Measurements from ENCODE around the gene SPAG9. TPM values are rescaled to one million over a fixed set of nuclear protein-coding genes. Genes with fewer than 3 reads are reported as not detected.

Gene SPAG9
- total RNA-seq, 6 experiments from 2014 or later, result 35.2 to 49.7 (median 43.3) TPM

DNA sequence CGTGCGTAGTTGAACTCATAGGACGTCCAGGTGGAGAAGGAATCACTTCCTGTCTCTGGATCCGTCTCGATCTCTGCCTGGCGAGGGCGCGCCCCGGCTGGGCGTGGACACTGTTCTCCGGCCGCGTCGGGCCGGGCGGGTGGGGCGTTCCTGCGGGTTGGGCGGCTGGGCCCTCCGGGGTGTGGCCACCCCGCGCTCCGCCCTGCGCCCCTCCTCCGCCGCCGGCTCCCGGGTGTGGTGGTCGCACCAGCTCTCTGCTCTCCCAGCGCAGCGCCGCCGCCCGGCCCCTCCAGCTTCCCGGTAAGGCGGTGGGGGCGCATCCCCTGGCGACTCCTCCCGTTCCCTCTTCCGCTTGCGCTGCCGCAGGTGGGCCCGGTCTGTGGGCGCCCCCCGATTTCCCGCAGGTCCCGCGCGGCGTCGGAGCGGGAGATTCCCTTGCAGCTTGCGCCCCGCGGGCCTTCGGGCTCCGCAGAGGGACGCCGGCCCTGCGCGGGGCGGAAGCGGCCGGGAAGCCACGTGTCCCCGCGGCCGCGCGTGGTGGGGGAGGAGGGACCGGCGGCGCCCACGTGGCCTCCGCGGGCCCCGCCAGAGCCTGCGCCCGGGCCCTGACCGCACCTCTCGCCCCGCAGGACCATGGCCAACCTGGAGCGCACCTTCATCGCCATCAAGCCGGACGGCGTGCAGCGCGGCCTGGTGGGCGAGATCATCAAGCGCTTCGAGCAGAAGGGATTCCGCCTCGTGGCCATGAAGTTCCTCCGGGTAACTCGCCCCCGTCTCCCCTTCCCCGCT lies 45.7 kb upstream of the SPAG9 start, which contains the start of gene NME2:
Gene NME2 (plus strand): TSS at position 214 of the 789 bp plus-strand sequence. CDS start 420 bp downstream, at position 634.
- H3K4me1 ChIP-seq, result peaks cover 0 to 10% (median 4%) of the 10 kb centered on the region in 4 donors
- intact Hi-C loops (cut with DNase I), result no loop called here

DNA sequence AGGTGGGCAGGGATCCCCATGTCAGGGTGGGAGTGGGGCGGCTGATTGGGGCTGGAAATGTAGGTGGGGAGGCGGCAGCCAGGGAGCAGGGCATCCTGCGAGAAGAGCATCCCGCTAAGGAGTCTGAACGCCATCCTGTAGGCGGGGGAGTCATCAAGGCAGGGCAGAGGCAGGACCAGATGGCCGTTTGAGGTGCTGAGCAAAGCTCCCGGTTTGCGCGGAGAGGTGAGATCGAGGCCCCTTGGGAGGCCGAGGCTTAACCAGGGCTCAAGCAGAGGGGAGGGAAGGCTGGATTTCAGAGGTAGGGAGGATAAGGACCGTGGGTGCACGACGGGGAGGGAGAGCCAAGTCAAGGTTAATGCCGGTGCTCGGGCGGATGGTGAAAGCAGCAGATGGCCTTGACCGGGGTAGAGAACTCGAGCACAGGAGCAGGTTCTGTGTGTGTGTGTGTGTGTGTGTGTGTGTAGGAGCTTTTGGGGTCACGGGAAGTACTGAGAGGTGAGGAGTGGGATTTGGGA lies 45.1 kb upstream of the SPAG9 start:
- DNase-seq (peak in 1 of 3 donors; percentile 39), ATAC-seq (peak in 3 of 4 donors; percentile 1 to 4 (median 2))
- Histone ChIP-seq H3K27ac (peak overlapping the region; percentile 79 to 86 (median 82)), H3K4me3 (peak overlapping the region; percentile 93 to 99 (median 99)), H3K36me3 (peaks cover 0 to 24% (median 5%) of the 10 kb centered on the region in 4 donors), H3K27me3 (no peaks in the 10 kb centered on the region), H3K9me3 (no peaks in the 10 kb centered on the region), H3K4me1 (peaks cover 0 to 10% (median 4%) of the 10 kb centered on the region in 4 donors)
- 0% methylated on average over 11 of the region's 21 CpGs for WGBS (ENCODE audit: insufficient coverage, low coverage, low lambda C conversion rate, missing lambda C conversion rate)
- TF ChIP-seq POLR2A (IDR thresholded peaks at IDR 0.05), result no peak
- TF ChIP-seq, protein P1, sequence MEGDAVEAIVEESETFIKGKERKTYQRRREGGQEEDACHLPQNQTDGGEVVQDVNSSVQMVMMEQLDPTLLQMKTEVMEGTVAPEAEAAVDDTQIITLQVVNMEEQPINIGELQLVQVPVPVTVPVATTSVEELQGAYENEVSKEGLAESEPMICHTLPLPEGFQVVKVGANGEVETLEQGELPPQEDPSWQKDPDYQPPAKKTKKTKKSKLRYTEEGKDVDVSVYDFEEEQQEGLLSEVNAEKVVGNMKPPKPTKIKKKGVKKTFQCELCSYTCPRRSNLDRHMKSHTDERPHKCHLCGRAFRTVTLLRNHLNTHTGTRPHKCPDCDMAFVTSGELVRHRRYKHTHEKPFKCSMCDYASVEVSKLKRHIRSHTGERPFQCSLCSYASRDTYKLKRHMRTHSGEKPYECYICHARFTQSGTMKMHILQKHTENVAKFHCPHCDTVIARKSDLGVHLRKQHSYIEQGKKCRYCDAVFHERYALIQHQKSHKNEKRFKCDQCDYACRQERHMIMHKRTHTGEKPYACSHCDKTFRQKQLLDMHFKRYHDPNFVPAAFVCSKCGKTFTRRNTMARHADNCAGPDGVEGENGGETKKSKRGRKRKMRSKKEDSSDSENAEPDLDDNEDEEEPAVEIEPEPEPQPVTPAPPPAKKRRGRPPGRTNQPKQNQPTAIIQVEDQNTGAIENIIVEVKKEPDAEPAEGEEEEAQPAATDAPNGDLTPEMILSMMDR (IDR thresholded peaks at IDR 0.05), result no peak
- intact Hi-C loops (cut with DNase I), result no loop called here

More for the DNA sequence above, 45.7 kb upstream of the SPAG9 start, which contains the start of gene NME2:
- H3K4me3 ChIP-seq, result peak within 1 kb of the TSS; percentile 93 to 99 (median 99)
- ATAC-seq, result peak; percentile 92 to 97 (median 94)
- WGBS (ENCODE audit: insufficient coverage, low coverage, low lambda C conversion rate, missing lambda C conversion rate), result 0% methylated on average over 1 of the region's 98 CpGs
- H3K36me3 ChIP-seq, result peaks cover 0 to 29% (median 8%) of the 10 kb centered on the region in 4 donors
- no peaks in the 10 kb centered on the region for H3K9me3 ChIP-seq
- no peaks in the 10 kb centered on the region for H3K27me3 ChIP-seq
- peak; percentile 93 to 94 (median 94) for DNase-seq
- H3K27ac ChIP-seq, result peak within 1 kb of the TSS; percentile 79 to 86 (median 82)
- TF ChIP-seq, protein P1 (IDR thresholded peaks at IDR 0.05), result peak in 2 of 4 donors; percentile 7 to 11
- peak; percentile 66 for TF ChIP-seq POLR2A (IDR thresholded peaks at IDR 0.05)

DNA sequence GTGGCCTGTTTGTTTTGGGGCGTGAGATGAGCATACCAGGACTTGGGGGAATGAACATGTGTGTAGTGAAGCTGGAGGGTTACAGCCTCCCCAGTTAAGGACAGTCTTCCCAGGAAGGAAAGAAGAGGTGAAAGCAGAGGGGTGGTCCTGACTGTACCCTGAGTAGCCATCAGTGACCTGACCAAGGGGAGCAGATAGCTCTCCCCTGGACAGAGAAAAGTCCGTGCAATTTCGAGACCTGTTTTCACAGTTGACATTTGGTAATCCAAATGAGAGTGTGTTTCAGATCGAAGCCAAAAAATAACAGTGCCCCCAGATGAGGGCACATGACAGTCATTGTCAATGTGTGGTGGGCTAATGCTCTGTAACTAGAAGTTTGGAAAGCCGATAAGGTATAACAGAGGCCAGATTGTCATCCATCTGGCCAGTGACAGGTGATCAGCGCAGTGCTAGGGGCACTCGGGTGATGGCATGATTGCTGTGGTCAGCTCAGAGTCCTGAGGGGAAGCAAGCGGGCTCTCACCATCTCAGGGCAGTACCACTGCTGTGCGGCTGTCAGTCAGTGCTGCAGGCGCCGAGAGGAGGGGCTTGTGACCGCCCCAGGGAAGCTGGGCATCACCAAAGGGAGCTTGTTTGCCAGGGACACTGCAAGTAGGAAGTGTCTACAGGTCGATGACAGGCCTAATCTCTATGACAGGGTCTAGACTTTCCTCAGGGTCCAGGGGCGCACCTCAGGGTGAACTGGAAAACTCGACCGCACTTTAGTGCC lies 44.4 kb upstream of the SPAG9 start:
- intact Hi-C loops (cut with DNase I), result no loop called here
- no peaks in the 10 kb centered on the region for H3K27me3 ChIP-seq
- WGBS (ENCODE audit: insufficient coverage, low coverage, low lambda C conversion rate, missing lambda C conversion rate), result 56% methylated on average over 9 of the region's 16 CpGs
- ATAC-seq (no peak), DNase-seq (peak in 1 of 3 donors; percentile 53)
- H3K4me1 ChIP-seq, result peaks cover 0 to 10% (median 4%) of the 10 kb centered on the region in 4 donors
- H3K9me3 ChIP-seq, result no peaks in the 10 kb centered on the region
- H3K27ac ChIP-seq, result peak overlapping the region; percentile 79 to 86 (median 82)
- peaks cover 0 to 21% (median 3%) of the 10 kb centered on the region in 4 donors for H3K36me3 ChIP-seq
- H3K4me3 ChIP-seq, result peak overlapping the region in 2 of 3 donors; percentile 99
- TF ChIP-seq POLR2A (IDR thresholded peaks at IDR 0.05), result no peak
- TF ChIP-seq, protein P1 (IDR thresholded peaks at IDR 0.05), result no peak

DNA sequence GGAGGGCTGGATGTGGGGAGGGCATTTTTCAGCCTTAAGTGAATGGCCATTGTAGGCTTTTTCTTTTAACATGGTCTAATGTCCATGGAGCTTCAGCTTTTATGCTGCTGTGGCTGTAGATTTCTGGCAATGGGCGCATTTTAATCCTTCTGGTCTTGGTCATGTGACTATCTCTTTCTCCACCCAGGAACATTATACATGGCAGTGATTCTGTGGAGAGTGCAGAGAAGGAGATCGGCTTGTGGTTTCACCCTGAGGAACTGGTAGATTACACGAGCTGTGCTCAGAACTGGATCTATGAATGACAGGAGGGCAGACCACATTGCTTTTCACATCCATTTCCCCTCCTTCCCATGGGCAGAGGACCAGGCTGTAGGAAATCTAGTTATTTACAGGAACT lies 40.9 kb upstream of the SPAG9 start:
- no peaks in the 10 kb centered on the region for H3K9me3 ChIP-seq
- ATAC-seq (no peak), DNase-seq (no peak)
- WGBS (ENCODE audit: insufficient coverage, low coverage, low lambda C conversion rate, missing lambda C conversion rate), result 73% methylated on average over 3 of the region's 3 CpGs
- intact Hi-C loops (cut with DNase I), result no loop called here
- H3K27me3 ChIP-seq, result no peaks in the 10 kb centered on the region
- no peaks in the 10 kb centered on the region for H3K4me1 ChIP-seq
- TF ChIP-seq POLR2A (IDR thresholded peaks at IDR 0.05), result no peak
- TF ChIP-seq, protein P1 (IDR thresholded peaks at IDR 0.05), result no peak
- peaks cover 0 to 7% (median 0%) of the 10 kb centered on the region in 4 donors for H3K36me3 ChIP-seq
- no peak overlapping the region for H3K4me3 ChIP-seq
- H3K27ac ChIP-seq, result no peak overlapping the region
